ENCODE measurements around the gene RCN1.

GRCh38 chr11:32138902-32139301, 48.0 kb downstream of the RCN1 start:
- TF ChIP-seq CTCF (conservative IDR thresholded peaks at IDR 0.05; ENCODE audit: low read length) (no peak), EZH2phosphoT487 (IDR thresholded peaks at IDR 0.05; ENCODE audit: borderline replicate concordance, low read depth, low read length) (no peak)

Measured in OCI-LY7 (cell line).